ENCODE measurements around the gene SMAD4. TPM values are rescaled to one million over a fixed set of nuclear protein-coding genes. Genes with fewer than 3 reads are reported as not detected.

SMAD4 gene
- total RNA-seq, 4 donors from 2014 or later: 113 to 168 (median 130) TPM

DNA sequence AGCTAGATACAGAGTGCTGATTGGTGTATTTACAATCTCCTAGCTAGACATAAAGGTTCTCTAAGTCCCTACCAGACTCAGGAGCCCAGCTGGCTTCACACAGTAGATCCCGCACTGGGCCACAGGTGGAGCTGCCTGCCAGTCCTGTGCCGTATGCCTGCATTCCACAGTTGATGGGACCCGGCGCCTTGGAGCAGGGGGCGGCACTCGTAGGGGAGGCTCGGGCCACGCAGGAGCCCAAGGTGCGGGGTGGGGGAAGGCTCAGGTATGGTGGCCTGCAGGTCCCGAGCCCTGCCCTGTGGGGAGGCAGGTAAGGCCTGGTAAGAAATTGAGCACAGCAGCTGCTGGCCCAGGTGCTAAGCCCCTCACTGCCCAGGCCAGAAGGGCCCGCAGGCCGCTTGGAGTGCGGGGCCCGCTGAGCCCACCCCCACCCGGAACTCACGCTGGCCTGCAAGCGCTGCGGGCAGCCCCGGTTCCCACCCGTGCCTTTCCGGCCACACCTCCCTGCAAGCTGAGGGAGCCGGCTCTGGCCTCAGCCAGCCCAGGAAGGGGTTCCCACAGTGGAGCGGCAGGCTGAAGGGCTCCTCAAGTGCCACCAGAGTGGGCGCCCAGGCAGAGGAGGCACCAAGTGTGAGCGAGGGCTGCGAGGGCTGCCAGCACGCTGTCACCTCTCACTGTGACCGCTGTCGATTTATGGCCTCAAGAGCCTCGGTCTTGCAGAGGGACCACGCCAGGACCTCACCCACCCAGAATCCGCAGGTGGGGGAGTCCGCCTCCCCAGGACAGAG, 91.0 kb downstream of the SMAD4 start:
- no peaks in the 10 kb centered on the region for H3K9me3 ChIP-seq
- H3K36me3 ChIP-seq: no peaks in the 10 kb centered on the region
- intact Hi-C loops (cut with DNase I): no loop called here
- DNase-seq (ENCODE audit: extremely low spot score): no peak
- 95% methylated on average over 8 of the region's 33 CpGs for WGBS
- no peaks in the 10 kb centered on the region for H3K4me1 ChIP-seq
- no peaks in the 10 kb centered on the region for H3K27me3 ChIP-seq
- no peak overlapping the region for H3K27ac ChIP-seq (replicated peaks in 1 of 4)
- TF ChIP-seq POLR2A (IDR thresholded peaks at IDR 0.05; ENCODE audit: low read depth) (no peak), CTCF (IDR thresholded peaks at IDR 0.05) (no peak), EP300 (IDR thresholded peaks at IDR 0.05) (no peak), POLR2AphosphoS5 (IDR thresholded peaks at IDR 0.05) (no peak)
- H3K4me3 ChIP-seq: no peak overlapping the region

GRCh38 chr18:51121597-51121857, 91.5 kb downstream of the SMAD4 start:
- H3K27me3 ChIP-seq: no peaks in the 10 kb centered on the region
- intact Hi-C loops (cut with DNase I): no loop called here
- no peak overlapping the region for H3K27ac ChIP-seq (replicated peaks in 1 of 4)
- H3K4me1 ChIP-seq: no peaks in the 10 kb centered on the region
- no peak for DNase-seq (ENCODE audit: extremely low spot score)
- 100% methylated on average over 2 of the region's 4 CpGs for WGBS
- TF ChIP-seq POLR2A (IDR thresholded peaks at IDR 0.05; ENCODE audit: low read depth) (no peak), POLR2AphosphoS5 (IDR thresholded peaks at IDR 0.05) (no peak), EP300 (IDR thresholded peaks at IDR 0.05) (no peak), CTCF (IDR thresholded peaks at IDR 0.05) (no peak)
- no peaks in the 10 kb centered on the region for H3K9me3 ChIP-seq
- H3K4me3 ChIP-seq: no peak overlapping the region
- H3K36me3 ChIP-seq: no peaks in the 10 kb centered on the region

GRCh38 chr18:51122266-51123045, 92.4 kb downstream of the SMAD4 start:
- no peak for DNase-seq (ENCODE audit: extremely low spot score)
- 94% methylated on average over 19 of the region's 19 CpGs for WGBS
- intact Hi-C loops (cut with DNase I): no loop called here
- Histone ChIP-seq H3K27ac (replicated peaks in 1 of 4) (no peak overlapping the region), H3K9me3 (no peaks in the 10 kb centered on the region), H3K27me3 (no peaks in the 10 kb centered on the region), H3K4me3 (no peak overlapping the region), H3K36me3 (no peaks in the 10 kb centered on the region), H3K4me1 (no peaks in the 10 kb centered on the region)
- TF ChIP-seq POLR2AphosphoS5 (IDR thresholded peaks at IDR 0.05) (no peak), POLR2A (IDR thresholded peaks at IDR 0.05; ENCODE audit: low read depth) (no peak), EP300 (IDR thresholded peaks at IDR 0.05) (no peak), CTCF (IDR thresholded peaks at IDR 0.05) (no peak)

GRCh38 chr18:51123046-51123395, 93.0 kb downstream of the SMAD4 start:
- DNase-seq (ENCODE audit: extremely low spot score): no peak
- no peak overlapping the region for H3K4me3 ChIP-seq
- 96% methylated on average over 5 of the region's 7 CpGs for WGBS
- H3K4me1 ChIP-seq: no peaks in the 10 kb centered on the region
- TF ChIP-seq POLR2AphosphoS5 (IDR thresholded peaks at IDR 0.05) (no peak), EP300 (IDR thresholded peaks at IDR 0.05) (no peak), CTCF (IDR thresholded peaks at IDR 0.05) (no peak), POLR2A (IDR thresholded peaks at IDR 0.05; ENCODE audit: low read depth) (no peak)
- H3K36me3 ChIP-seq: no peaks in the 10 kb centered on the region
- H3K9me3 ChIP-seq: no peaks in the 10 kb centered on the region
- H3K27ac ChIP-seq (replicated peaks in 1 of 4): no peak overlapping the region
- intact Hi-C loops (cut with DNase I): no loop called here
- H3K27me3 ChIP-seq: no peaks in the 10 kb centered on the region

Data from esophagus muscularis mucosa (tissue), 4 donors.